ENCODE data around the gene MYOD1. TPM values are rescaled to one million over a fixed set of nuclear protein-coding genes. Genes with fewer than 3 reads are reported as not detected.

MYOD1 gene
- total RNA-seq, 1 donor from 2014 or later = 22.4 TPM

DNA sequence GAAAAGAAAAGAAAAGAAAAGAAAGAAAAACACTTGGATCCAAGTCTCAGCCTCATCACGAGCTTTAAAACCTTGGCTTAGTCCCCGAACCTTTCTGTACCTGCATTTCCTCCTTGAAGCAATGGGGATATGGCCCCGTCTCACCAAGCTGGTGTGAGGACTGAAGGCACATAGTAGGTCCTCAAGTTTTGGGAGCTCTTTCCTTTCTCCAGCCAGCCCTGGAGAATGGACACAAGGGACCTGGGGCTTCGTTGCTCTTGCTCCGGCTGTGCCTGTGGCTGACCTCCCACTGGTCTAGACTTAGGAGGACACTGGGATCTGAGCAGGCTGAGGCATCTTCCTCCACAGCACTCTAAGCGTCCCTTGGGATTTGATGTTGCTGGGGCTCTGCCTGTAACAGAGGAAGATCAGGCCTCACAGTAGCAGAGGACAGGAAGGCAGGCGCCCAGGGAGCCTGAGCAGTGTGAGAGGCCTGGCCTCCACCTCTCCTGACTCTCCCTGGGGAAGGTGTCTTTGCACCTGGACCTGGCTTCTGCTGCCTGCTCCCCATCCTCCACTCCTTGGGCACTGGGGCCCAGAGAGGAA, 48.0 kb downstream of the MYOD1 start:
- peaks cover 0 to 3% (median 0%) of the 10 kb centered on the region in 3 donors for H3K4me1 ChIP-seq (ENCODE audit: control insufficient read depth in 3 of 3, insufficient read depth in 3 of 3, low read length in 3 of 3)
- no peak overlapping the region for H3K4me3 ChIP-seq (ENCODE audit: low read length in 3 of 3)
- no peaks in the 10 kb centered on the region for H3K27me3 ChIP-seq (ENCODE audit: control insufficient read depth in 3 of 3, insufficient read depth in 3 of 3, low read length in 3 of 3)
- no peaks in the 10 kb centered on the region for H3K9me3 ChIP-seq (ENCODE audit: control insufficient read depth in 3 of 3, low read length in 3 of 3)
- no peak overlapping the region for H3K9ac ChIP-seq (ENCODE audit: low read depth in 1 of 3, low read length in 3 of 3)
- no peaks in the 10 kb centered on the region for H3K36me3 ChIP-seq (ENCODE audit: control insufficient read depth in 3 of 3, insufficient read depth in 3 of 3, low read length in 3 of 3)
- H3K27ac ChIP-seq (ENCODE audit: low read depth, low read length) = no peak overlapping the region

DNA sequence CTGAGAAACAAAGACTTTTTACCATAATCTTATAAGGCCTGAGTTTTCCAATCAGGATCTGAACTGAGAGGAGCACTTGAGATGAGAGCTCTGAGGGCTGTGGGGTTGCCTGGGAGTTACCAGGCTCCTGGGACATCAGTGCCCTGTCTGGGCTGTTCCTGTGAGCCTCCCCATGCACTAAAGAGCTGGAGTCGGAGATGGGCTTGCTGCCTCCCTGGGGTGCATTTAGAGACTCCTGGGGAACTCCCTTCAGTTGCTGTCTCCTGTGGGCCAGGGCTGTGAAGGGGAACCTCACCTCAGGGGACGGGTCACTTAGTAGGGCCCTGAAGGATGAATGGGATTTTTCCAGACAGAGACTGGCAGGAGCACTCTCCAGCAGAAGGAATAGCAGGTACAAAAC, 48.5 kb downstream of the MYOD1 start:
- Histone ChIP-seq H3K4me3 (ENCODE audit: low read length in 3 of 3) (no peak overlapping the region), H3K9me3 (ENCODE audit: control insufficient read depth in 3 of 3, low read length in 3 of 3) (no peaks in the 10 kb centered on the region), H3K4me1 (ENCODE audit: control insufficient read depth in 3 of 3, insufficient read depth in 3 of 3, low read length in 3 of 3) (peaks cover 0 to 3% (median 0%) of the 10 kb centered on the region in 3 donors), H3K27ac (ENCODE audit: low read depth, low read length) (no peak overlapping the region), H3K9ac (ENCODE audit: low read depth in 1 of 3, low read length in 3 of 3) (no peak overlapping the region), H3K27me3 (ENCODE audit: control insufficient read depth in 3 of 3, insufficient read depth in 3 of 3, low read length in 3 of 3) (no peaks in the 10 kb centered on the region), H3K36me3 (ENCODE audit: control insufficient read depth in 3 of 3, insufficient read depth in 3 of 3, low read length in 3 of 3) (no peaks in the 10 kb centered on the region)

DNA sequence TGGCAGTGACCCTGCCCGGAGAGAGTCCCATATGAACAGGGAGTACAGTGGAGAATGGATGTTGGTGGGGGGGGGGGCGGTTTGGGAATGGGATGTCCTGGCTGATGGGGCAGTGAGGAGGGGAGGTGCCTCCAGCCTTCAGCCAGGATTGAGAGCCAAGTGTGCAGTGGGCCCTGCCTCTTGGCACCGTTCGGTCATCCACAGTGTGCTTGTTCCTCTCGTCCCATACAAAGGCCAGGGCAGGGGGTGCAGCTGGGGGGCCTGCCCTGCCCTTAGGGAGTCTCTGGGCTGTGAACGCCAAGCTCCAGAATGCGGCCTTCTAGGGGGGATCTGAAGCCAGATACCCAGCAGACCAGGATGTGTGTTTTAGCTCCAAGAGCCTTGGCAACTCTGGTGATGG, 49.2 kb downstream of the MYOD1 start:
- no peaks in the 10 kb centered on the region for H3K27me3 ChIP-seq (ENCODE audit: control insufficient read depth in 3 of 3, insufficient read depth in 3 of 3, low read length in 3 of 3)
- peaks cover 0 to 3% (median 0%) of the 10 kb centered on the region in 3 donors for H3K4me1 ChIP-seq (ENCODE audit: control insufficient read depth in 3 of 3, insufficient read depth in 3 of 3, low read length in 3 of 3)
- no peak overlapping the region for H3K4me3 ChIP-seq (ENCODE audit: low read length in 3 of 3)
- H3K9me3 ChIP-seq (ENCODE audit: control insufficient read depth in 3 of 3, low read length in 3 of 3) = no peaks in the 10 kb centered on the region
- no peaks in the 10 kb centered on the region for H3K36me3 ChIP-seq (ENCODE audit: control insufficient read depth in 3 of 3, insufficient read depth in 3 of 3, low read length in 3 of 3)
- no peak overlapping the region for H3K9ac ChIP-seq (ENCODE audit: low read depth in 1 of 3, low read length in 3 of 3)
- no peak overlapping the region for H3K27ac ChIP-seq (ENCODE audit: low read depth, low read length)

DNA sequence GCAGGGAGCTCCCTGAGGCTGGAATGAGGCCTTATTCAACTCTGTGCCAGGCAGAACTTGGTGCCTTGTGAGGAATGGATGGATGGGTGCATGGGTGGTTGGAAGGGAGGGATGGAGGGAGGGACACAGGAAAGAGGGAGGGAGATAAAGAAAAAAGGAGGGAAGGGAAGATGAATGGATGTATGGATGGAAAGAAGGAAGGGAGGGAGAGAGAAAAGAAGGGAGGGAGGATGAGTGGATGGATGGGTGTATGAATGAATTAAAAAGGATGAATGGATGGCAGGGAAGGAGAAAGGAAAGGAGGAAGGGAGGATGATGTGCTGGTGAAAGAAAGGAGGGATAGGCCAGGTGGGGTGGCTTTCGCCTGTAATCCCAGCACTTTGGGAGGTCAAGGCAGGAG, 49.8 kb downstream of the MYOD1 start:
- H3K27ac ChIP-seq (ENCODE audit: low read depth, low read length) = no peak overlapping the region

DNA sequence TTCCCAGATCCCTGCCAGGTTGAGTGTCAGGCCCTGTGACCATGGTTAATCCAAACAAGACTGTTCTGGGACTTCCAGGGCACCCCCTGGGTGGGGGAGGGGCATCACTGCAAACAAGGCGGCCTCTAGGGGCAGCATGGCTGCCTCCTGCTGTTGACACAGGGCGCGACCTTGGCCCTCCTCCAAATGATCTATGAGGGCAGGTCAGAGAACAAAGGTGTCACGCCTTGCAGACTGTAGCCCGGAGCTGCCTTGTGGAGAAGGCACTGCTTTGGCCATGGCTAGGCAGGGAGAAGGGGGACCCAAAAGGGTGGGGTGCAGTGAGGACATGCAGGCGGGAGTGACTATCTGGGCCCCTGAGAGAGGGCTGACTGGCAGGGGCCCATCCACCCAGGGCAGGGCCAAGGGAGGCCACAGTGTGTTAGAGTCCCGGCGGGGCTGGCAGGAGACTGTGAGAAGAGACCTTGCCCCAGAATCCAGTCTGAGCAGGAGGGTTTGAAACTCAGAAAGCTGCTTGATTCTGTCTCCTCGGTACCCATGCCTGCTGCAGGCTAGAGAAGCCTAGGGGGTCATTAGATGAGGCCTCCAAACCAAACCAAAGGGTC, 50.8 kb downstream of the MYOD1 start:
- peaks cover 0 to 3% (median 0%) of the 10 kb centered on the region in 3 donors for H3K4me1 ChIP-seq (ENCODE audit: control insufficient read depth in 3 of 3, insufficient read depth in 3 of 3, low read length in 3 of 3)
- H3K9me3 ChIP-seq (ENCODE audit: control insufficient read depth in 3 of 3, low read length in 3 of 3) = no peaks in the 10 kb centered on the region
- H3K4me3 ChIP-seq (ENCODE audit: low read length in 3 of 3) = no peak overlapping the region
- no peaks in the 10 kb centered on the region for H3K27me3 ChIP-seq (ENCODE audit: control insufficient read depth in 3 of 3, insufficient read depth in 3 of 3, low read length in 3 of 3)
- H3K36me3 ChIP-seq (ENCODE audit: control insufficient read depth in 3 of 3, insufficient read depth in 3 of 3, low read length in 3 of 3) = no peaks in the 10 kb centered on the region
- no peak overlapping the region for H3K9ac ChIP-seq (ENCODE audit: low read depth in 1 of 3, low read length in 3 of 3)
- H3K27ac ChIP-seq (ENCODE audit: low read depth, low read length) = no peak overlapping the region

More for the DNA sequence above, 49.8 kb downstream of the MYOD1 start:
- H3K36me3 ChIP-seq (ENCODE audit: control insufficient read depth in 3 of 3, insufficient read depth in 3 of 3, low read length in 3 of 3) = no peaks in the 10 kb centered on the region
- H3K9me3 ChIP-seq (ENCODE audit: control insufficient read depth in 3 of 3, low read length in 3 of 3) = no peaks in the 10 kb centered on the region
- no peak overlapping the region for H3K9ac ChIP-seq (ENCODE audit: low read depth in 1 of 3, low read length in 3 of 3)
- no peaks in the 10 kb centered on the region for H3K27me3 ChIP-seq (ENCODE audit: control insufficient read depth in 3 of 3, insufficient read depth in 3 of 3, low read length in 3 of 3)
- peaks cover 0 to 3% (median 0%) of the 10 kb centered on the region in 3 donors for H3K4me1 ChIP-seq (ENCODE audit: control insufficient read depth in 3 of 3, insufficient read depth in 3 of 3, low read length in 3 of 3)
- no peak overlapping the region for H3K4me3 ChIP-seq (ENCODE audit: low read length in 3 of 3)

DNA sequence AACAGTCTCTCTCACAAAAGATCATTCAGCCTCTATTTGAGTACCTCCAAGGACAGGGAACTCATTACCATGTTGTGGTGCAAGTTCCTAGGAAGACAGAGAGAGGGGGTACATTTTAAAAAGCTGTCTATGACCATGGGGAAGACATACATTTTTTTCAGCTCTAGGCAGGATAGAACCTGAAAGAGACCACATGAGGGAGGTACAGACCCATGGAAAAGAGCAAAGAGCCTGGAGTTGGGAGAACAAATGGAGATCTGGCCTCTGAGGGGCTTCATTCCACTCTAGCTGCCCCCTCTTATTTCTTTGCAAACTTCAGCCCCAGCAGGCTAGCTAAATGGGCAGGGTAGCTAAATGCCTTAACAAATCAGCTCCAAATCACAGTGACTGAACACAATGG, 51.5 kb downstream of the MYOD1 start:
- Histone ChIP-seq H3K36me3 (ENCODE audit: control insufficient read depth in 3 of 3, insufficient read depth in 3 of 3, low read length in 3 of 3) (no peaks in the 10 kb centered on the region), H3K4me1 (ENCODE audit: control insufficient read depth in 3 of 3, insufficient read depth in 3 of 3, low read length in 3 of 3) (peaks cover 0 to 3% (median 0%) of the 10 kb centered on the region in 3 donors), H3K4me3 (ENCODE audit: low read length in 3 of 3) (no peak overlapping the region), H3K27ac (ENCODE audit: low read depth, low read length) (no peak overlapping the region), H3K27me3 (ENCODE audit: control insufficient read depth in 3 of 3, insufficient read depth in 3 of 3, low read length in 3 of 3) (no peaks in the 10 kb centered on the region), H3K9ac (ENCODE audit: low read depth in 1 of 3, low read length in 3 of 3) (no peak overlapping the region), H3K9me3 (ENCODE audit: control insufficient read depth in 3 of 3, low read length in 3 of 3) (no peaks in the 10 kb centered on the region)

DNA sequence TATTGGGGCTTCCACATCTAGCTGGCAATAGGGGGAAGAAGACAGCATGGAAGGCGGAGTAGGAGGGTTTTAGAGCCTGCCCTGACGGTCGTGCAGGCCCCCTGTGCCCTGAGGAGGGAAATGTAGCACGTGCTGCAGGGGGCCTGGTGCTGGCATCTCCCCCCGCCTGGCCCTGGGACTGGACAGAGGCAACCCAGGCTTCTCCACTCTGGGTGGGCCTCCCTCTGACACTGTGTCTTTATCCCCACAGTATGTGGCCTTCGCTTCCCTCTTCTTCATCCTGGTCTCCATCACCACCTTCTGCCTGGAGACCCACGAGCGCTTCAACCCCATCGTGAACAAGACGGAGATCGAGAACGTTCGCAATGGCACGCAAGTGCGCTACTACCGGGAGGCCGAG, 52.0 kb downstream of the MYOD1 start:
- Histone ChIP-seq H3K4me3 (ENCODE audit: low read length in 3 of 3) (no peak overlapping the region), H3K4me1 (ENCODE audit: control insufficient read depth in 3 of 3, insufficient read depth in 3 of 3, low read length in 3 of 3) (peaks cover 0 to 3% (median 0%) of the 10 kb centered on the region in 3 donors), H3K9me3 (ENCODE audit: control insufficient read depth in 3 of 3, low read length in 3 of 3) (no peaks in the 10 kb centered on the region), H3K36me3 (ENCODE audit: control insufficient read depth in 3 of 3, insufficient read depth in 3 of 3, low read length in 3 of 3) (no peaks in the 10 kb centered on the region), H3K27ac (ENCODE audit: low read depth, low read length) (no peak overlapping the region), H3K27me3 (ENCODE audit: control insufficient read depth in 3 of 3, insufficient read depth in 3 of 3, low read length in 3 of 3) (no peaks in the 10 kb centered on the region), H3K9ac (ENCODE audit: low read depth in 1 of 3, low read length in 3 of 3) (no peak overlapping the region)

Other genes with a start within 250 kb of the MYOD1 start
- 3.7 TPM for gene ABCC8, start 242.7 kb upstream of the MYOD1 start, total RNA-seq
- gene USH1C, start 175.2 kb upstream of the MYOD1 start, total RNA-seq = not detected
- gene OTOG, start 172.3 kb upstream of the MYOD1 start, total RNA-seq = under 0.01 TPM
- under 0.01 TPM for gene KCNC1, start 15.2 kb downstream of the MYOD1 start, total RNA-seq